HepG2 (cell line): ENCODE data around the gene CENPB. TPM values are rescaled to one million over a fixed set of nuclear protein-coding genes. Genes with fewer than 3 reads are reported as not detected.

Experiments
- AGO1 ChIP-seq: fragments of 200-400 bp; formaldehyde crosslinking; IDR thresholded peaks from 2 replicates; pipeline ENCODE4 v1.6.1; 2017; ENCODE audit warnings: mild to moderate bottlenecking, low read depth, low read length, moderate library complexity; ENCODE audit not compliant: poor library complexity, severe bottlenecking
- ARHGAP35 ChIP-seq: sonication (generic); formaldehyde crosslinking; IDR thresholded peaks from 2 replicates; pipeline ENCODE4 v1.9.0; 2022; ENCODE audit warnings: mild to moderate bottlenecking, inconsistent platforms, moderate library complexity, missing genetic modification reagents, borderline replicate concordance
- DMAP1 ChIP-seq: IDR thresholded peaks from 2 replicates; pipeline ENCODE4 v1.6.1; 2016
- EHMT2 ChIP-seq: fragments of 200-600 bp; sonication (generic); IDR thresholded peaks from 2 replicates; pipeline ENCODE4 v1.7.0; 2017; ENCODE audit warnings: antibody characterized with exemption, low read depth, low read length, borderline replicate concordance
- FIP1L1 ChIP-seq: fragments of 200-400 bp; formaldehyde crosslinking; IDR thresholded peaks from 2 replicates; pipeline ENCODE4 v1.6.1; 2018; ENCODE audit warnings: low read depth, mild to moderate bottlenecking, low read length, moderate library complexity, borderline replicate concordance; ENCODE audit not compliant: insufficient read depth
- NFE2L2 ChIP-seq: fragments of 150-350 bp; IDR thresholded peaks from 2 replicates; pipeline ENCODE4 v1.6.1; 2014; ENCODE audit warnings: low read length
- REPIN1 ChIP-seq: sonication (generic); formaldehyde crosslinking; IDR thresholded peaks from 2 replicates; pipeline ENCODE4 v1.8.0; 2022; ENCODE audit warnings: missing genetic modification reagents, low read depth, mild to moderate bottlenecking, borderline replicate concordance
- RORA ChIP-seq: sonication (generic); formaldehyde crosslinking; IDR thresholded peaks from 2 replicates; pipeline ENCODE4 v1.5.0; 2020; ENCODE audit warnings: mild to moderate bottlenecking, missing genetic modification reagents, moderate library complexity
- SALL1 ChIP-seq: sonication (generic); formaldehyde crosslinking; IDR thresholded peaks from 2 replicates; pipeline ENCODE4 v1.8.0; 2022; ENCODE audit warnings: mild to moderate bottlenecking, missing genetic modification reagents
- STAG1 ChIP-seq: sonication (generic); formaldehyde crosslinking; IDR thresholded peaks from 2 replicates; pipeline ENCODE4 v1.4.0; 2020; ENCODE audit warnings: missing genetic modification reagents
- TBX2 ChIP-seq: sonication (generic); formaldehyde crosslinking; IDR thresholded peaks from 2 replicates; pipeline ENCODE4 v1.5.0; 2020; ENCODE audit warnings: missing genetic modification reagents, mild to moderate bottlenecking, borderline replicate concordance
- ZBTB4 ChIP-seq: sonication (generic); formaldehyde crosslinking; IDR thresholded peaks from 2 replicates; pipeline ENCODE4 v1.4.0; 2020; ENCODE audit warnings: missing genetic modification reagents, mild to moderate bottlenecking, borderline replicate concordance
- ZNF7 ChIP-seq: IDR thresholded peaks from 2 replicates; pipeline ENCODE4 v1.6.1; 2016; ENCODE audit warnings: missing biosample characterization, missing genetic modification reagents
- ZNF746 ChIP-seq: sonication (generic); formaldehyde crosslinking; IDR thresholded peaks from 2 replicates; pipeline ENCODE4 v1.8.0; 2022; ENCODE audit warnings: mild to moderate bottlenecking, missing genetic modification reagents
- ZNF747 ChIP-seq: sonication (generic); formaldehyde crosslinking; IDR thresholded peaks from 2 replicates; pipeline ENCODE4 v1.8.1; 2023; ENCODE audit warnings: missing genetic modification reagents, mild to moderate bottlenecking, borderline replicate concordance
- ZNF775 ChIP-seq: sonication (generic); formaldehyde crosslinking; IDR thresholded peaks from 2 replicates; pipeline ENCODE4 v1.4.0; 2020; ENCODE audit warnings: missing genetic modification reagents, mild to moderate bottlenecking, moderate library complexity, borderline replicate concordance
- ZNF839 ChIP-seq: sonication (generic); formaldehyde crosslinking; IDR thresholded peaks from 2 replicates; pipeline ENCODE4 v1.4.0; 2020; ENCODE audit warnings: missing genetic modification reagents, mild to moderate bottlenecking, borderline replicate concordance
- polyA plus RNA-seq, 8 experiments: library from polyadenylated mRNA; depleted of rRNA in 3 of 8; stranded (reverse) in 7 of 8; unstranded in 1 of 8; fragments of >200 nt; fragmentation: Illumina TruSeq in 4 of 8; extraction: Trizol in 4 of 8; gene quantifications; 2 replicates each; pipeline versions ENCODE4 v1.2.1 to v1.2.3, GENCODE V29; 2011 to 2016; ENCODE audit warnings: low read depth in 4 of 8, missing spikeins in 1 of 8, mixed read lengths in 1 of 8; ENCODE audit not compliant: insufficient read depth in 1 of 8
- total RNA-seq, 5 experiments: library from RNA; depleted of rRNA; stranded (reverse); fragments of >200 nt; fragmentation: Illumina TruSeq; extraction: Trizol; gene quantifications; 2 replicates each; pipeline ENCODE4 v1.2.3, GENCODE V29; 2016; ENCODE audit warnings: low read depth in 1 of 5
- TF ChIP-seq, protein P1 (sequence below): sonication (generic); formaldehyde crosslinking; IDR thresholded peaks from 2 replicates; pipeline ENCODE4 v1.5.0; 2020; ENCODE audit warnings: missing genetic modification reagents, mild to moderate bottlenecking, borderline replicate concordance
- TF ChIP-seq, protein P2 (sequence below): sonication (generic); formaldehyde crosslinking; IDR thresholded peaks from 2 replicates; pipeline ENCODE4 v1.8.1; 2023; ENCODE audit warnings: missing genetic modification reagents, inconsistent platforms, borderline replicate concordance
- TF ChIP-seq, protein P3 (sequence below): IDR thresholded peaks from 2 replicates; pipeline ENCODE4 v1.6.1; 2016; ENCODE audit warnings: missing compliant biosample characterization, missing genetic modification reagents, borderline replicate concordance

CENPB gene
- total and polyA plus RNA-seq, 2 of the 13 experiments (the other 11 are each of a cell fraction or from before 2014, with no cell fraction given): 10.4 to 54.5 TPM

DNA sequence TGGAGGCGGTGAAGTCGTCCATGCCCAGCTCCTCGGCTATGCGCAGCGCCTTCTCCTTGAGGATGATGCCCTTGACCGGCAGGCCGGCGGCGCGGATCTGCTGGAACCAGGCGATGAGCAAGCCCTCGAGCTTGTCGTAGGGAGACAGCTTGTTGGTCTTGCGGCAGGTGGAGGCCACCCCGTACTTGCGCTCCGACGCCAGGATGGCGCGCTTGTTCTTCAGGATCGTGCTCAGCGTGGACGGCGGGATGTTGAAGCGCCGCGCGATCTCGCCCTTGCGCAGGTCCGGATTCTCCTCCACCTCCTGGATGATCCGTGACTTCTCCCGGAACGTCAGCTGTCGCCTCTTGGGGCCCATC is 435 bp downstream of the CENPB start (continued):
- peak; percentile 42; the same call in 1 of the 2 replicates for TF ChIP-seq DMAP1 (CRISPR knock-in tag)
- no peak for TF ChIP-seq ZNF839 (CRISPR knock-in tag)
- TF ChIP-seq FIP1L1: no peak
- TF ChIP-seq ZNF747 (CRISPR knock-in tag): no peak
- TF ChIP-seq ZNF746 (CRISPR knock-in tag): no peak
- TF ChIP-seq AGO1: no peak
- TF ChIP-seq, protein P1, sequence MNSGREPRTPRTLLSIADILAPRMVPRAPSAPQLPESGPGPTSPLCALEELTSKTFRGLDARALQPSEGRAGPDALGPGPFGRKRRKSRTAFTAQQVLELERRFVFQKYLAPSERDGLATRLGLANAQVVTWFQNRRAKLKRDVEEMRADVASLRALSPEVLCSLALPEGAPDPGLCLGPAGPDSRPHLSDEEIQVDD (CRISPR knock-in tag): peak; percentile 87; the same call in 1 of the 2 replicates
- no peak for TF ChIP-seq RORA (CRISPR knock-in tag)
- TF ChIP-seq STAG1 (CRISPR knock-in tag): no peak
- TF ChIP-seq, protein P2, sequence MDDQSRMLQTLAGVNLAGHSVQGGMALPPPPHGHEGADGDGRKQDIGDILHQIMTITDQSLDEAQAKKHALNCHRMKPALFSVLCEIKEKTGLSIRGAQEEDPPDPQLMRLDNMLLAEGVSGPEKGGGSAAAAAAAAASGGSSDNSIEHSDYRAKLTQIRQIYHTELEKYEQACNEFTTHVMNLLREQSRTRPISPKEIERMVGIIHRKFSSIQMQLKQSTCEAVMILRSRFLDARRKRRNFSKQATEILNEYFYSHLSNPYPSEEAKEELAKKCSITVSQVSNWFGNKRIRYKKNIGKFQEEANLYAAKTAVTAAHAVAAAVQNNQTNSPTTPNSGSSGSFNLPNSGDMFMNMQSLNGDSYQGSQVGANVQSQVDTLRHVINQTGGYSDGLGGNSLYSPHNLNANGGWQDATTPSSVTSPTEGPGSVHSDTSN (CRISPR knock-in tag): no peak
- peak; percentile 42 for TF ChIP-seq SALL1 (CRISPR knock-in tag)
- TF ChIP-seq ARHGAP35 (CRISPR knock-in tag): no peak; the same call in 1 of the 2 replicates
- TF ChIP-seq, protein P3, sequence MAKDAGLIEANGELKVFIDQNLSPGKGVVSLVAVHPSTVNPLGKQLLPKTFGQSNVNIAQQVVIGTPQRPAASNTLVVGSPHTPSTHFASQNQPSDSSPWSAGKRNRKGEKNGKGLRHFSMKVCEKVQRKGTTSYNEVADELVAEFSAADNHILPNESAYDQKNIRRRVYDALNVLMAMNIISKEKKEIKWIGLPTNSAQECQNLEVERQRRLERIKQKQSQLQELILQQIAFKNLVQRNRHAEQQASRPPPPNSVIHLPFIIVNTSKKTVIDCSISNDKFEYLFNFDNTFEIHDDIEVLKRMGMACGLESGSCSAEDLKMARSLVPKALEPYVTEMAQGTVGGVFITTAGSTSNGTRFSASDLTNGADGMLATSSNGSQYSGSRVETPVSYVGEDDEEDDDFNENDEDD: 0 out of 2 replicates have a peak, but pooled peaks have one; percentile 49
- TF ChIP-seq ZNF7 (CRISPR knock-in tag): no peak
- TF ChIP-seq REPIN1 (CRISPR knock-in tag): 0 out of 2 replicates have a peak, but pooled peaks have one; percentile 9
- no peak for TF ChIP-seq NFE2L2
- no peak for TF ChIP-seq TBX2
- TF ChIP-seq ZBTB4 (CRISPR knock-in tag): no peak; the same call in 1 of the 2 replicates
- no peak for TF ChIP-seq EHMT2
- TF ChIP-seq ZNF775 (CRISPR knock-in tag): no peak
